H9 (cell line): Measurements from ENCODE around the gene ACAA2. TPM values are rescaled to one million over a fixed set of nuclear protein-coding genes. Genes with fewer than 3 reads are reported as not detected.

Experiments
- DNase-seq: peaks from one replicate; pipeline ENCODE4 v3.0.0-alpha.2; 2017
- H2AFZ ChIP-seq: one replicate; pipeline ENCODE4 v1.6.1; 2013; ENCODE audit warnings: mild to moderate bottlenecking, low read length, control low read depth, moderate library complexity
- H2AK5ac ChIP-seq: 2 replicates; pipeline ENCODE4 v1.6.1; 2013; ENCODE audit warnings: low read length, control low read depth, mixed read lengths; ENCODE audit not compliant: insufficient read length
- H2BK120ac ChIP-seq: one replicate; pipeline ENCODE4 v1.6.1; 2013; ENCODE audit warnings: low read depth, mild to moderate bottlenecking, low read length, control low read depth, inconsistent platforms; ENCODE audit not compliant: poor library complexity, severe bottlenecking
- H2BK12ac ChIP-seq: 2 replicates; pipeline ENCODE4 v1.6.1; 2013; ENCODE audit warnings: low read length, control low read depth, mixed read lengths, low read depth; ENCODE audit not compliant: insufficient read length
- H2BK15ac ChIP-seq: 2 replicates; pipeline ENCODE4 v1.6.1; 2013; ENCODE audit warnings: low read depth, low read length, control low read depth
- H2BK20ac ChIP-seq: one replicate; pipeline ENCODE4 v1.6.1; 2013; ENCODE audit warnings: low read depth, mild to moderate bottlenecking, low read length, control low read depth, inconsistent platforms; ENCODE audit not compliant: poor library complexity, severe bottlenecking
- H2BK5ac ChIP-seq: 2 replicates; pipeline ENCODE4 v1.6.1; 2013; ENCODE audit warnings: low read length, control low read depth, mixed read lengths; ENCODE audit not compliant: insufficient read length
- H3K14ac ChIP-seq: 2 replicates; pipeline ENCODE4 v1.6.1; 2013; ENCODE audit warnings: low read length, control low read depth; ENCODE audit not compliant: insufficient read depth
- H3K18ac ChIP-seq: 2 replicates; pipeline ENCODE4 v1.6.1; 2013; ENCODE audit warnings: low read depth, mild to moderate bottlenecking, mixed read lengths, low read length, control low read depth; ENCODE audit not compliant: insufficient read length
- H3K23ac ChIP-seq: 2 replicates; pipeline ENCODE4 v1.6.1; 2013; ENCODE audit warnings: low read length, control low read depth, mixed read lengths, low read depth; ENCODE audit not compliant: insufficient read length
- H3K23me2 ChIP-seq: 2 replicates; pipeline ENCODE4 v1.6.1; 2013; ENCODE audit warnings: low read depth, mild to moderate bottlenecking, mixed read lengths, low read length, control low read depth; ENCODE audit not compliant: insufficient read length, poor library complexity, severe bottlenecking
- H3K27ac ChIP-seq: 2 replicates; pipeline ENCODE4 v1.5.1; 2013; ENCODE audit warnings: low read length, control low read depth, mixed read lengths, low read depth; ENCODE audit not compliant: insufficient read length
- H3K27me3 ChIP-seq: 2 replicates; pipeline ENCODE4 v1.6.1; 2013; ENCODE audit warnings: low read length, control low read depth, inconsistent platforms; ENCODE audit not compliant: insufficient read depth
- H3K4ac ChIP-seq: 2 replicates; pipeline ENCODE4 v1.6.1; 2013; ENCODE audit warnings: low read depth, mild to moderate bottlenecking, control low read depth, inconsistent platforms, low read length, moderate library complexity
- H3K4me1 ChIP-seq: 2 replicates; pipeline ENCODE4 v1.6.1; 2013; ENCODE audit warnings: low read length, control low read depth, inconsistent platforms; ENCODE audit not compliant: insufficient read depth
- H3K4me2 ChIP-seq: 2 replicates; pipeline ENCODE4 v1.6.1; 2013; ENCODE audit warnings: low read length, control low read depth, mixed read lengths; ENCODE audit not compliant: insufficient read length, insufficient read depth
- H3K56ac ChIP-seq: 2 replicates; pipeline ENCODE4 v1.6.1; 2013; ENCODE audit warnings: low read depth, mild to moderate bottlenecking, mixed read lengths, low read length, control low read depth; ENCODE audit not compliant: insufficient read length
- H3K79me1 ChIP-seq: 2 replicates; pipeline ENCODE4 v1.6.1; 2013; ENCODE audit warnings: low read depth, mild to moderate bottlenecking, moderate library complexity, low read length, control low read depth, inconsistent platforms; ENCODE audit not compliant: insufficient read depth, poor library complexity, severe bottlenecking
- H3K79me2 ChIP-seq: 2 replicates; pipeline ENCODE4 v1.6.1; 2013; ENCODE audit warnings: low read length, control low read depth, inconsistent platforms; ENCODE audit not compliant: insufficient read depth
- H3K9ac ChIP-seq: 2 replicates; pipeline ENCODE4 v1.6.1; 2013; ENCODE audit warnings: low read length, control low read depth, mixed read lengths; ENCODE audit not compliant: insufficient read length; ENCODE audit errors: extremely low read depth
- H3K9me3 ChIP-seq: one replicate; pipeline ENCODE4 v1.6.1; 2013; ENCODE audit warnings: low read depth, low read length, inconsistent platforms; ENCODE audit not compliant: control insufficient read depth
- H3T11ph ChIP-seq: one replicate; pipeline ENCODE4 v1.6.1; 2013; ENCODE audit warnings: mild to moderate bottlenecking, low read length, control low read depth, inconsistent platforms
- H4K20me1 ChIP-seq: one replicate; pipeline ENCODE4 v1.6.1; 2013; ENCODE audit not compliant: control insufficient read depth, insufficient read length, insufficient read depth
- H4K5ac ChIP-seq: 2 replicates; pipeline ENCODE4 v1.6.1; 2013; ENCODE audit warnings: low read depth, mild to moderate bottlenecking, mixed read lengths, low read length, control low read depth; ENCODE audit not compliant: insufficient read length
- H4K8ac ChIP-seq: replicated peaks from 2 replicates; pipeline ENCODE4 v1.6.1; 2013; ENCODE audit warnings: low read length, control low read depth, mixed read lengths, low read depth; ENCODE audit not compliant: insufficient read length
- H4K91ac ChIP-seq: 2 replicates; pipeline ENCODE4 v1.6.1; 2013; ENCODE audit warnings: low read depth, mild to moderate bottlenecking, moderate library complexity, mixed read lengths, low read length, control low read depth; ENCODE audit not compliant: insufficient read length
- H3K27ac Mint-ChIP-seq, 3 experiments: 2 replicates in 2 of 3; 3 replicates in 1 of 3; pipeline ENCODE4 v1.8.0; 2020 to 2021; ENCODE audit warnings: mixed read lengths in 3 of 3, mild to moderate bottlenecking in 1 of 3, moderate library complexity in 1 of 3
- H3K27me3 Mint-ChIP-seq: 2 replicates; pipeline ENCODE4 v1.8.0; 2021; ENCODE audit warnings: low read depth, mild to moderate bottlenecking, moderate library complexity, mixed read lengths
- H3K36me3 Mint-ChIP-seq, 3 experiments: 2 replicates in 2 of 3; 3 replicates in 1 of 3; pipeline ENCODE4 v1.8.0; 2020 to 2021; ENCODE audit warnings: low read depth in 3 of 3, mixed read lengths in 3 of 3; ENCODE audit not compliant: insufficient read depth in 1 of 3
- H3K4me1 Mint-ChIP-seq, 2 experiments: 2 replicates each; pipeline ENCODE4 v1.8.0; 2020; ENCODE audit warnings: mixed read lengths in 2 of 2
- H3K4me3 Mint-ChIP-seq, 2 experiments: 2 replicates in 1 of 2; 3 replicates in 1 of 2; pipeline ENCODE4 v1.8.0; 2020 to 2021; ENCODE audit warnings: mild to moderate bottlenecking in 2 of 2, mixed read lengths in 2 of 2, moderate library complexity in 1 of 2
- H3K9me3 Mint-ChIP-seq, 2 experiments: 2 replicates in 1 of 2; 3 replicates in 1 of 2; pipeline ENCODE4 v1.8.0; 2020; ENCODE audit warnings: mild to moderate bottlenecking in 2 of 2, mixed read lengths in 2 of 2, moderate library complexity in 1 of 2
- CTCF ChIP-seq: fragments of 200-600 bp; sonication (generic); conservative IDR thresholded peaks from 3 replicates; pipeline ENCODE4 v1.8.0; 2021; ENCODE audit warnings: antibody characterized with exemption, mild to moderate bottlenecking
- WGBS: extraction: QIAGEN DNeasy Blood & Tissue Kit; methylation state at CpG from one replicate; pipeline ENCODE4 v1.1.7; 2013; ENCODE audit warnings: missing lambda C conversion rate, low lambda C conversion rate, mixed read lengths; ENCODE audit not compliant: insufficient read length; ENCODE audit errors: extremely low coverage; 5-methylcytosine and 5-hydroxymethylcytosine counted together
- total RNA-seq: library from RNA; stranded (reverse); gene quantifications from 2 replicates; pipeline ENCODE4 v1.2.1, GENCODE V29; 2021

ACAA2 gene
- total RNA-seq, 1 experiment from 2014 or later = 115 TPM

- Histone ChIP-seq H2AFZ (no peak overlapping the region), H4K5ac (no peak overlapping the region), H4K8ac (no peak overlapping the region), H2AK5ac (no peak overlapping the region), H3K23ac (no peak overlapping the region), H3K27ac (no peak overlapping the region), H3K79me2 (no peaks in the 10 kb centered on the region), H3K27me3 (no peaks in the 10 kb centered on the region), H3K4me1 (peaks cover 2% of the 10 kb centered on the region; the same call in 1 of the 2 replicates), H2BK120ac (no peak overlapping the region), H3K14ac (no peak overlapping the region; the same call in 1 of the 2 replicates), H3K4me2 (no peak overlapping the region), H4K20me1 (no peaks in the 10 kb centered on the region), H2BK20ac (no peak overlapping the region), H3K79me1 (no peaks in the 10 kb centered on the region), H3K9ac (no peak overlapping the region), H2BK12ac (no peak overlapping the region), H3T11ph (no peak overlapping the region), H3K23me2 (no peaks in the 10 kb centered on the region), H3K56ac (no peak overlapping the region), H2BK5ac (no peak overlapping the region), H4K91ac (no peak overlapping the region), H2BK15ac (no peak overlapping the region), H3K9me3 (no peaks in the 10 kb centered on the region), H3K18ac (no peak overlapping the region), H3K4ac (no peak overlapping the region)
- no peak for DNase-seq
- H3K36me3 Mint-ChIP-seq = no peaks in the 10 kb centered on the region
- peaks cover 2% of the 10 kb centered on the region for H3K27me3 Mint-ChIP-seq
- H3K4me1 Mint-ChIP-seq = peaks cover 10 to 25% of the 10 kb centered on the region in 2 experiments
- H3K27ac Mint-ChIP-seq = no peak overlapping the region
- no CpG with 5 or more reads among the region's 3 CpGs for WGBS
- H3K4me3 Mint-ChIP-seq = no peak overlapping the region
- TF ChIP-seq CTCF = no peak
- no peaks in the 10 kb centered on the region; a peak in 1 of 5 replicates for H3K9me3 Mint-ChIP-seq
These were observed 49.3 kb downstream of the ACAA2 start for GRCh38 chr18:49764032-49764431.
